K562 (cell line): Measurements from ENCODE around the gene KIF25. TPM values are rescaled to one million over a fixed set of nuclear protein-coding genes. Genes with fewer than 3 reads are reported as not detected.
A peak's percentile ranks its signal among the peaks of the same experiment; 100 is the strongest.

ENCODE experiments used
- ATAC-seq: fragments of 200-7000 bp; cut with Tn5 transposase; 3 replicates; pipeline ENCODE4 v1.9.1; 2020; ENCODE audit warnings: moderate library complexity
- BruUV-seq: library from RNA; stranded (reverse); fragments of 400-500 nt; replicated peaks from 2 replicates; lab custom pipeline; 2021; lab: Mats Ljungman, UMichigan
- CTCF ChIA-PET: fragments of 300-600 bp; formaldehyde crosslinking; extraction: SDS; loops from one replicate; lab custom pipeline; 2021; ENCODE audit warnings: low intra/inter-chr PET ratio; lab: Yijun Ruan, JAX
- POLR2A ChIA-PET: fragments of 300-600, 350-650 bp; sonication (Branson Sonifier 250); formaldehyde crosslinking; extraction: SDS; loops from one replicate; lab custom pipeline; 2021; ENCODE audit warnings: antibody characterized with exemption, inconsistent platforms; lab: Yijun Ruan, JAX
- DNase-seq, 4 experiments: peaks; one replicate each; pipeline versions ENCODE4 v3.0.0 to v3.0.0-alpha.2; 2011 to 2018; ENCODE audit warnings: low spot score in 3 of 4, mixed read lengths in 3 of 4; ENCODE audit errors: extremely low read depth in 1 of 4
- FAIRE-seq: peaks from 2 replicates; lab custom pipeline; 2011; peaks lifted over from hg19 to GRCh38; lab: Jason Lieb, UNC
- H2AFZ ChIP-seq: 2 replicates; pipeline ENCODE4 v1.6.0; 2011; ENCODE audit warnings: low read depth, low read length, control low read depth, inconsistent platforms
- H3K27ac ChIP-seq: fragments of 200-600 bp; 3 replicates; pipeline ENCODE4 v1.8.0; 2011; ENCODE audit warnings: low read depth, mild to moderate bottlenecking, control low read depth, inconsistent platforms, low read length, moderate library complexity, mixed read lengths; ENCODE audit errors: extremely low read depth
- H3K27me3 ChIP-seq, 2 experiments: fragments of 300-600 bp in 1 of 2; 2 replicates in 1 of 2; 3 replicates in 1 of 2; pipeline versions ENCODE4 v1.6.0 to v1.8.0; 2011; ENCODE audit warnings: inconsistent platforms in 2 of 2, low read length in 2 of 2, mild to moderate bottlenecking in 1 of 2, mixed read lengths in 1 of 2, moderate library complexity in 1 of 2; ENCODE audit not compliant: control insufficient read depth in 2 of 2, insufficient read depth in 2 of 2
- H3K36me3 ChIP-seq: fragments of 300-600 bp; 3 replicates; pipeline ENCODE4 v1.8.0; 2011; ENCODE audit warnings: mild to moderate bottlenecking, low read length, inconsistent platforms; ENCODE audit not compliant: control insufficient read depth, insufficient read depth
- H3K4me1 ChIP-seq, 2 experiments: fragments of 200-600 bp in 1 of 2; replicated peaks in 1 of 2; 2 replicates in 1 of 2; 3 replicates in 1 of 2; pipeline versions ENCODE4 v1.5.1 to v1.8.0; 2011; ENCODE audit warnings: inconsistent platforms in 2 of 2, low read length in 2 of 2, mild to moderate bottlenecking in 1 of 2, mixed read lengths in 1 of 2, moderate library complexity in 1 of 2; ENCODE audit not compliant: control insufficient read depth in 2 of 2, insufficient read depth in 2 of 2
- H3K4me2 ChIP-seq: 2 replicates; pipeline ENCODE4 v1.6.1; 2011; ENCODE audit warnings: low read length, control low read depth, inconsistent platforms, mixed read lengths; ENCODE audit not compliant: insufficient read depth
- H3K4me3 ChIP-seq: fragments of 200-600 bp; sonication (generic), shearing (Covaris generic); 2 replicates; pipeline ENCODE4 v1.5.1; 2016; ENCODE audit warnings: control low read depth, inconsistent platforms
- H3K79me2 ChIP-seq: fragments of 200-600 bp; 3 replicates; pipeline ENCODE4 v1.8.0; 2011; ENCODE audit warnings: low read length, inconsistent platforms; ENCODE audit not compliant: control insufficient read depth, insufficient read depth
- H3K9ac ChIP-seq, 2 experiments: 2 replicates each; pipeline versions ENCODE4 v1.6.0 to v1.6.1; 2011; ENCODE audit warnings: low read depth in 2 of 2, low read length in 2 of 2, control low read depth in 1 of 2, inconsistent platforms in 1 of 2, mild to moderate bottlenecking in 1 of 2, mixed read lengths in 1 of 2; ENCODE audit not compliant: insufficient read depth in 1 of 2
- H3K9me1 ChIP-seq: one replicate; pipeline ENCODE4 v1.6.0; 2011; ENCODE audit warnings: inconsistent platforms, mild to moderate bottlenecking, low read length, moderate library complexity; ENCODE audit not compliant: control insufficient read depth, insufficient read depth
- H3K9me3 ChIP-seq: replicated peaks from 2 replicates; pipeline ENCODE4 v1.5.1; 2011; ENCODE audit warnings: low read depth, low read length, inconsistent platforms; ENCODE audit not compliant: control insufficient read depth, insufficient read depth
- H4K20me1 ChIP-seq: replicated peaks from 2 replicates; pipeline ENCODE4 v1.6.1; 2011; ENCODE audit warnings: low read length, inconsistent platforms, mixed read lengths; ENCODE audit not compliant: control insufficient read depth, insufficient read depth
- BRD9 ChIP-seq: fragments of 450-650 bp; IDR thresholded peaks from 2 replicates; pipeline ENCODE4 v1.6.1; 2018; ENCODE audit warnings: low read depth; ENCODE audit not compliant: partially characterized antibody
- FOXM1 ChIP-seq, 2 experiments: fragments of 450-650 bp in 1 of 2; sonication (generic) in 1 of 2; formaldehyde crosslinking in 1 of 2; IDR thresholded peaks; 2 replicates each; pipeline versions ENCODE4 v1.6.1 to v1.9.0; 2017 to 2022; ENCODE audit warnings: low read depth in 2 of 2, mild to moderate bottlenecking in 2 of 2, missing genetic modification reagents in 1 of 2, moderate library complexity in 1 of 2
- GTF2A2 ChIP-seq: IDR thresholded peaks from 2 replicates; pipeline ENCODE4 v1.6.1; 2016; ENCODE audit warnings: mild to moderate bottlenecking, missing genetic modification characterization, missing compliant biosample characterization
- HCFC1 ChIP-seq: IDR thresholded peaks from 2 replicates; pipeline ENCODE4 v1.6.1; 2012; ENCODE audit warnings: low read depth, low read length, improper control_type of control experiment
- IFI16 ChIP-seq: fragments of 250-450 bp; sonication (Bioruptor Pico); IDR thresholded peaks from 2 replicates; pipeline ENCODE4 v2.1.2; 2022; ENCODE audit warnings: mild to moderate bottlenecking, inconsistent platforms
- ZNF41 ChIP-seq: fragments of 250-450 bp; sonication (Bioruptor Pico); conservative IDR thresholded peaks from 2 replicates; pipeline ENCODE4 v1.4.0; 2020; ENCODE audit warnings: mild to moderate bottlenecking
- ZNF707 ChIP-seq: fragments of 250-450 bp; sonication (Bioruptor Pico); conservative IDR thresholded peaks from 2 replicates; pipeline ENCODE4 v1.8.0; 2022; ENCODE audit warnings: inconsistent platforms, mild to moderate bottlenecking, moderate library complexity
- WGBS: fragments of 100-300 bp; shearing (Covaris generic); methylation state at CpG from one replicate; pipeline ENCODE4 v1.1.6; 2016; ENCODE audit warnings: low coverage, mixed read lengths; ENCODE audit not compliant: insufficient coverage; ENCODE audit errors: missing lambda C conversion rate; 5-methylcytosine and 5-hydroxymethylcytosine counted together
- in situ Hi-C: fragments of 300-500 bp; cut with MboI; formaldehyde crosslinking; loops from 4 replicates; pipeline ENCODE4 v1.15.0; 2018; ENCODE audit warnings: inconsistent platforms, mixed read lengths
- intact Hi-C: fragments of 100-400 bp; cut with micrococcal nuclease; formaldehyde crosslinking; loops from 2 replicates; pipeline ENCODE4 v1.14.2; 2022
- polyA plus RNA-seq, 8 experiments: library from polyadenylated mRNA; depleted of rRNA in 4 of 8; stranded (reverse) in 5 of 8; unstranded in 3 of 8; fragments of >200 nt; fragmentation: Nextera tagmentation in 2 of 8; fragmentation: Illumina TruSeq in 1 of 8; extraction: Ambion mirVana in 2 of 8; extraction: Trizol in 1 of 8; gene quantifications; 2 replicates each; pipeline versions ENCODE4 v1.2.1 to v1.2.3, GENCODE V29; 2011 to 2014; ENCODE audit warnings: inconsistent platforms in 1 of 8, missing spikeins in 1 of 8
- total RNA-seq, 7 experiments: library from RNA; depleted of rRNA in 6 of 7; stranded (reverse); fragments of >200 nt in 6 of 7; fragmentation: Illumina TruSeq in 2 of 7; extraction: Trizol in 2 of 7; gene quantifications; 2 replicates each; pipeline versions ENCODE4 v1.2.1 to v1.2.3, GENCODE V29; 2011 to 2021; ENCODE audit warnings: low replicate concordance in 1 of 7
- TF ChIP-seq, protein P1 (sequence below): fragments of 450-650 bp; formaldehyde crosslinking; IDR thresholded peaks from 2 replicates; pipeline ENCODE4 v1.4.0; 2020; ENCODE audit warnings: mild to moderate bottlenecking, moderate library complexity
- TF ChIP-seq, protein P2 (sequence below): fragments of 250-450 bp; sonication (Bioruptor Pico); IDR thresholded peaks from 2 replicates; pipeline ENCODE4 v1.4.0; 2020; ENCODE audit warnings: borderline replicate concordance
- TF ChIP-seq, protein P3 (sequence below): fragments of 250-450 bp; sonication (Bioruptor Pico); IDR thresholded peaks from 2 replicates; pipeline ENCODE4 v1.8.0; 2021; ENCODE audit warnings: moderate library complexity, mild to moderate bottlenecking, inconsistent platforms

The KIF25 gene
- total and polyA plus RNA-seq, 9 of the 15 experiments (the other 6 are each of a cell fraction or from before 2014, with no cell fraction given): 0.04 to 0.49 (median 0.23) TPM; not detected in 5

DNA sequence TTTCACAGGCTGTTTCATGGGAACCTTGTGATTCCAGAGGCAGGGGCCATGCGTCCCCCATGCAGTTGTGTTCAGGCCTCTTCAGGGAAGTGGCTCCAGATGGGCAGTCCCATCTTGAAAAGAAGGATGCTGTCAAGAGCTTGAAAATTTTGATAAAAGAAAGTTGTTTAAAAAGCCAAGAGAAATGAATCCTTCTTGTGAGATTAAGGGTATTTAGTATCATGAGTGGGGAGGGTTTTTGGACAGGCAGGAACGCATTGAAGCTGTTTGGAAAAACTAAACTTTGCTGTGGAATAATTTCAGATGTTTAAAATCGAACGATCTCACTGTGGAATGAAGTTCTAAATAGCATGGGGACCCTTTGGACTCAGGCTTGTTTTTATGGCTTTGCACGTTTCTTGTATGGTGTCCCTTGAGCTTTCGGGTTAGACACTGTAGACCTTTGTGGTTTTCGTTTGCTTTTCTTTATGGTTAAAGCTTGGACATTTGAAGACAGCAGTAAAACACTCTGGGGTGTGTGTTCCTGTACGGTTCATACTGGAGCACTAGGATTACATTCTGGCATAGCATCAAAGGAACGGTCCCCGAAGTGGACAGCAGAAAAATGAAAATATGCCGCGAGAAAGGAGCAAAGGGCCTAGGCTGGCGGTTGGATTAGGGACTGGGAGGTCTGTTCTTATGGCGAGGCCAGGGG is 18.2 kb downstream of the KIF25 start:
- Histone ChIP-seq H3K9me1 (no peaks in the 10 kb centered on the region), H3K27me3 (peaks cover 38 to 44% of the 10 kb centered on the region in 2 experiments), H3K9me3 (peaks cover 6% of the 10 kb centered on the region; the same call in 1 of the 2 replicates), H3K4me3 (no peak overlapping the region), H3K4me2 (no peak overlapping the region), H3K4me1 (no peaks in the 10 kb centered on the region), H3K79me2 (no peaks in the 10 kb centered on the region), H3K9ac (no peak overlapping the region), H2AFZ (no peak overlapping the region), H4K20me1 (no peaks in the 10 kb centered on the region), H3K36me3 (no peaks in the 10 kb centered on the region), H3K27ac (no peak overlapping the region)
- ATAC-seq (no peak), DNase-seq (no peak), FAIRE-seq (no peak)
- CTCF ChIA-PET: no interaction called here
- TF ChIP-seq, protein P1, sequence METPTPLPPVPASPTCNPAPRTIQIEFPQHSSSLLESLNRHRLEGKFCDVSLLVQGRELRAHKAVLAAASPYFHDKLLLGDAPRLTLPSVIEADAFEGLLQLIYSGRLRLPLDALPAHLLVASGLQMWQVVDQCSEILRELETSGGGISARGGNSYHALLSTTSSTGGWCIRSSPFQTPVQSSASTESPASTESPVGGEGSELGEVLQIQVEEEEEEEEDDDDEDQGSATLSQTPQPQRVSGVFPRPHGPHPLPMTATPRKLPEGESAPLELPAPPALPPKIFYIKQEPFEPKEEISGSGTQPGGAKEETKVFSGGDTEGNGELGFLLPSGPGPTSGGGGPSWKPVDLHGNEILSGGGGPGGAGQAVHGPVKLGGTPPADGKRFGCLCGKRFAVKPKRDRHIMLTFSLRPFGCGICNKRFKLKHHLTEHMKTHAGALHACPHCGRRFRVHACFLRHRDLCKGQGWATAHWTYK (CRISPR knock-in tag): no peak
- TF ChIP-seq ZNF707 (CRISPR knock-in tag): peak; percentile 63
- BruUV-seq: no TSS peak
- in situ Hi-C loops (no loop called here), intact Hi-C loops (no loop called here)
- POLR2A ChIA-PET: no interaction called here
- 1% methylated on average over 14 of the region's 14 CpGs for WGBS

DNA sequence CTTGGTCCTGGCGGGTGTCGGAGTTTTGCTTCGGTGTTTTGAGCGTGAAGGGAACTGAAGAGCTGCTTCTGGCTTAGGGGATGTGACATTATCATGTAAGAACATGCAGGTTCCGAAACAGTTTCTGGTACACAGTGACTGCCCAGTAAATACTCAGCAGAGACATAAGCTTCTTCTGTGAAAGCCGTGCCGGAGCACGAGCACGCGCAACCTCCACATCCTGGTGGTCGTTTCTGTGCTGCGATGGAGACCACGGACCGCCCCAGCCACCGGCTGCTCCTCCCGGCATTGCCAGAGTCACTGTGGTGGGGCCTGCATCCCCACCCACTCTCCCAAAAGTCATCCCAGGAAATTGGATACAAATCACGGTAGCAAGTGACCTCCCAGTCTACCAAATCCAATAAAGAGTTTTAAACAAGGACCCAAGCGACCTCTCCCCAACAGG is 18.7 kb downstream of the KIF25 start:
- Histone ChIP-seq H3K27ac (no peak overlapping the region), H3K79me2 (no peaks in the 10 kb centered on the region), H3K27me3 (peaks cover 38 to 44% of the 10 kb centered on the region in 2 experiments), H3K9me3 (peaks cover 6% of the 10 kb centered on the region; the same call in 1 of the 2 replicates), H3K36me3 (no peaks in the 10 kb centered on the region), H4K20me1 (no peaks in the 10 kb centered on the region), H3K9ac (no peak overlapping the region), H3K4me1 (no peaks in the 10 kb centered on the region), H3K9me1 (no peaks in the 10 kb centered on the region), H3K4me3 (no peak overlapping the region), H3K4me2 (no peak overlapping the region), H2AFZ (no peak overlapping the region)
- intact Hi-C loops: no loop called here
- ATAC-seq (no peak), DNase-seq (no peak), FAIRE-seq (no peak)
- BruUV-seq: no TSS peak
- CTCF ChIA-PET: no interaction called here
- TF ChIP-seq ZNF41 (CRISPR knock-in tag): no peak
- TF ChIP-seq, protein P2, sequence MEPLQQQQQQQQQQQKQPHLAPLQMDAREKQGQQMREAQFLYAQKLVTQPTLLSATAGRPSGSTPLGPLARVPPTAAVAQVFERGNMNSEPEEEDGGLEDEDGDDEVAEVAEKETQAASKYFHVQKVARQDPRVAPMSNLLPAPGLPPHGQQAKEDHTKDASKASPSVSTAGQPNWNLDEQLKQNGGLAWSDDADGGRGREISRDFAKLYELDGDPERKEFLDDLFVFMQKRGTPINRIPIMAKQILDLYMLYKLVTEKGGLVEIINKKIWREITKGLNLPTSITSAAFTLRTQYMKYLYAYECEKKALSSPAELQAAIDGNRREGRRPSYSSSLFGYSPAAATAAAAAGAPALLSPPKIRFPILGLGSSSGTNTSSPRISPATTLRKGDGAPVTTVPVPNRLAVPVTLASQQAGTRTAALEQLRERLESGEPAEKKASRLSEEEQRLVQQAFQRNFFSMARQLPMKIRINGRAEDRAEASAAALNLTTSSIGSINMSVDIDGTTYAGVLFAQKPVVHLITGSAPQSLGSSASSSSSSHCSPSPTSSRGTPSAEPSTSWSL: no peak
- TF ChIP-seq BRD9: no peak
- no peak for TF ChIP-seq IFI16 (CRISPR knock-in tag)
- no peak for TF ChIP-seq FOXM1 (IDR thresholded peaks at IDR 0.05; ENCODE audit: low read depth)
- TF ChIP-seq FOXM1 (CRISPR knock-in tag; IDR thresholded peaks at IDR 0.05; ENCODE audit: low read depth): no peak
- TF ChIP-seq GTF2A2 (tag): no peak
- TF ChIP-seq HCFC1: no peak
- TF ChIP-seq, protein P3, sequence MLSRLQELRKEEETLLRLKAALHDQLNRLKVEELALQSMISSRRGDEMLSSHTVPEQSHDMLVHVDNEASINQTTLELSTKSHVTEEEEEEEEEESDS: no peak
- 1% methylated on average over 18 of the region's 18 CpGs for WGBS
- in situ Hi-C loops: no loop called here
- POLR2A ChIA-PET: no interaction called here
